ENCODE results near the gene SUPT3H.

GRCh38 chr6:44781912-44782597 lies 595.7 kb downstream of the SUPT3H start:
- TF ChIP-seq EZH2 (IDR thresholded peaks at IDR 0.05; ENCODE audit: low read depth, low read length, severe bottlenecking): no peak
- TF ChIP-seq ZNF274 (IDR thresholded peaks at IDR 0.05; ENCODE audit: borderline replicate concordance, extremely low read depth, low read length): no peak
- TF ChIP-seq TCF12 (IDR thresholded peaks at IDR 0.05; ENCODE audit: low read depth, low read length): no peak
- no peak for TF ChIP-seq CTCF (IDR thresholded peaks at IDR 0.05; ENCODE audit: control extremely low read depth in 1 of 3, insufficient read depth in 1 of 3, low read depth in 1 of 3, low read length in 3 of 3)
- no peak for TF ChIP-seq RNF2 (IDR thresholded peaks at IDR 0.05; ENCODE audit: borderline replicate concordance, low read depth, low read length, missing control alignments, poor library complexity, severe bottlenecking)
- no peak for TF ChIP-seq MAX (IDR thresholded peaks at IDR 0.05)
- no peak for TF ChIP-seq SIN3A (conservative IDR thresholded peaks at IDR 0.05 in 1 of 2, IDR thresholded peaks at IDR 0.05 in 1 of 2; ENCODE audit: low read depth in 1 of 2, low read length in 2 of 2)
- TF ChIP-seq JUND (IDR thresholded peaks at IDR 0.05; ENCODE audit: low read length): no peak
